GM19455 (cell line): Measurements from ENCODE around the gene PTGS2.

ENCODE experiments used
- ATAC-seq: cut with Tn5 transposase; IDR thresholded peaks from one replicate; pipeline ENCODE4 v1.9.1; 2021; ENCODE audit not compliant: unreplicated experiment

Gene PTGS2

DNA sequence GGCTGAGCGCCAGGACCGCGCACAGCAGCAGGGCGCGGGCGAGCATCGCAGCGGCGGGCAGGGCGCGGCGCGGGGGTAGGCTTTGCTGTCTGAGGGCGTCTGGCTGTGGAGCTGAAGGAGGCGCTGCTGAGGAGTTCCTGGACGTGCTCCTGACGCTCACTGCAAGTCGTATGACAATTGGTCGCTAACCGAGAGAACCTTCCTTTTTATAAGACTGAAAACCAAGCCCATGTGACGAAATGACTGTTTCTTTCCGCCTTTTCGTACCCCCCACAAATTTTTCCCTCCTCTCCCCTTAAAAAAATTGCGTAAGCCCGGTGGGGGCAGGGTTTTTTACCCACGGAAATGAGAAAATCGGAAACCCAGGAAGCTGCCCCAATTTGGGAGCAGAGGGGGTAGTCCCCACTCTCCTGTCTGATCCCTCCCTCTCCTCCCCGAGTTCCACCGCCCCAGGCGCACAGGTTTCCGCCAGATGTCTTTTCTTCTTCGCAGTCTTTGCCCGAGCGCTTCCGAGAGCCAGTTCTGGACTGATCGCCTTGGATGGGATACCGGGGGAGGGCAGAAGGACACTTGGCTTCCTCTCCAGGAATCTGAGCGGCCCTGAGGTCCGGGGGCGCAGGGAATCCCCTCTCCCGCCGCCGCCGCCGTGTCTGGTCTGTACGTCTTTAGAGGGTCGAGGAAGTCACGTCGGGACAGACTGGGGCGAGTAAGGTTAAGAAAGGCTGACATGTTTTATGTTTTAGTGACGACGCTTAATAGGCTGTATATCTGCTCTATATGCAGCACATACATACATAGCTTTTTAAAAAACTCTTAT is at the start of gene PTGS2:
PTGS2 (minus strand) TSS at position 179 of the 817 bp plus-strand sequence; CDS start at position 46, 133 bp downstream.
- peak; percentile 85 for ATAC-seq

DNA sequence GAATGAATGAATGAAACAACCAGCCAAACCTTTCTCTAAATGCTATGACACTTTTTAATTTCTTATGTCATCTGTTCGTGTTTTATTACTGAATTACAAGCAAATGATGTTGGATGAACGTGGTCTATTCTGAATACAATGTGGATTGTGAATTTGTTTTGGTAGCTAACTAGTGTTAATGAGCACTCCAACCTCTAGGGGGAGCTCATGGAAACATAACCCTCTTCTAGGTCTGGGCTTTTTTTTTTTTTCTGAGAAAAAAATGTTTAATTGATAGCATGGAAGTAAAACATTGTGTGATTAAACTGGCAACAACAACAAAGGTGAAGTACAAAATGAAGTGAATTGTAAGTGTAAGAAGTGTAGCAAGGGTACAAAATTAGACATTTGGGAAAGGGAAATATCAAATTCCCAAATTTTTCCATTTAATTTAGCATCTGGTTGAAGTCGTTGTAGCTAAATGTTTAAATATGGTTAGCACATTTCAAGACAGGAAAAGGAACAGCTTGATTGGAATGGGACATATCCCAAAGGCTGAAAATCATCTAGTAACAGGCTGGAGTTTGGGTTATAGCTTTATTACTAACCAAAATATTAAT is 42.6 kb upstream of the PTGS2 start:
- no peak for ATAC-seq

DNA sequence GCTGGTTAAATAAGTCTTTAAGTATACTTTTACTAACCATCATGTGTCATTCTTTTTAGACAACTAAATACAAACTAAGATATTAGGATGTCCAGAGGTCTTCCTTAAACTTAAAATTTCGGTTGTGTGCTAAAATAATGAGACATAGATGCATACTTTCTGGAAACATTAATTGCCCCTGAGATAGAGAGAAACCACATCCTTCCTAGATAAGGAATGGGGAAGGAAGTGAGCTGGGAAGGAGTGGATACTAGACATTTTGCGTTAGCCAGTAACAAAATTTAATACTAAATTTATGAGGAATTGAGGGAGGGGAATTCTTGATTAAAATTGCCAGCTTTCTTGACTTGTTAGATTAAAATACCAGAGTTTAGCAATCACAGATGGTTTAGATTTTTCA is 37.1 kb upstream of the PTGS2 start:
- no peak for ATAC-seq

DNA sequence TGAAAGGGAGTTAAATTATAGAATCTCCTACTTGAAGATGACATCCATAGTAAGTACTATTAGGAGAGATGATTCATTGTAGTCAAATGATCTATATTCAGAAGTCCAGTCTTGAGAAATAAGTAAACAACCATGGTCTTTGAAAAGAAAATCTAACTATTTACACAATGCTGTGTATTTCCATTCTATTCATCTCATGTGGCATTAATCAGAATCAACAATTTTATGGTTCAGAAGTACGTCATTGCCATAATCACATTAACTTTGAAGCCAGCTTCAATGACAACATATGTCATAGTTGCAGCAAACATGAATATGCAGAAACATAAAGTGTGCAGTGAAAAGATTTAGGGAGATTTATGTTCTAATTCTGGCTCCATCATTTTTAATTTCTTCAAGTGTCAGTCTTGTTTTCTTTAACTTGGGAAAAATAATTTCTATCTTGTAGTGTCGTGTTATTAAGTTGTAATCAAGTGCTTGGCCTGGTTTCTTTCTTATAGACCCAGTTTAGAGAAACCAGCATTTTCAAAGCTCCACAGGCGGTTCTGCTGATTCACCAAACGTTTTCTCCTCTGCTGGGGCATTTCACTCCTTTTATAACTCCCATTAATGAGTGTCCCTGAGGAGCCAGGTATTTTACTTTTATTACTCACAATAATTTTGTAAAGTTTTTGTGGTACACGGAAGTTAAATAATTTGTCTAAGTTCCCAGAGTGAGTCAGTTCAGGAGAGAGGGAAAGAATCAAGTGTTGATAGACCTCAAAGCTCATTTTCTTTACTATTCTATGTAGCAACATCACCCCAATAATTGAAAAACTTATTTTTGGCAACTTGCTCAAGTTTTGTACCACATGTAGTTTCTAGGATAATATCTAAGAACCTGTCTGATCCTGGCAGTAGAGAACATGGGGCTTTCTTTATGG is 35.9 kb upstream of the PTGS2 start:
- ATAC-seq = no peak

DNA sequence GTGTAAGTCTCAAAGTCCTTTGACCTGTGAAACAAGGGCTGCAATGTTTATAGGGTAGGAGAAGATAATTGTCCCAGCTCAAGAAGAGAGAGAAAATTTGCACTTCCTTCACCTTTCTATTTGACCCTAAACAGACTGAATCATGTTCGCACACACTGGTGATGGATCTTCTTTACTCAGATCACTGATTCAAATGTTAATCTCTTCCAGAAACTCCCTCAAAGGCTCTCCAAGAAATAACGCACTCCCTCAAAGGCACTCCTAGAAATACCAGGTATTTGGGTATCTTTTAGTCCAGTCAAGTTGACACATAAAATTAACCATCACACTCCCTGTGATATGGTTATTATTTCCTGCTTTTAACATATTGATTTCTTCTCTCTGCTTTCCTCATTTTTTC is 30.5 kb upstream of the PTGS2 start:
- no peak for ATAC-seq

DNA sequence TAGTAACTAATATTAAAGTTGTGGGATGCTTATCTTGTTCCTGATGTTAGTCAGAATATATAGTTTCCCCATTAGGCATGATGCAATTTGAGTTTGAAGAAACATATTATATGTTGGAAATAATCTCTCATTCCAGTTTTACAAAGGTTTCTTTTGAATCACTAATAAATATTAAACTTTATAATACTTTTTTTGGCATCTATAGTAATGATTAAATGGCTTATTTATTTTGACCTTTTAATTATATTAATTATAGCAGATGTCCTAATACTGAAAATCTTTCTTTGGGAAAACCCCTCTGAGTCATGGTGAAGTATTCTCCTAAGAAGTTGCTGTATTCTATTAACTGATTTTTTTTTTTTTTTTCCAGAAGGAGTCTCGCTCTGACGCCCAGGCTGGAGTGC is 28.5 kb upstream of the PTGS2 start:
- ATAC-seq = no peak

DNA sequence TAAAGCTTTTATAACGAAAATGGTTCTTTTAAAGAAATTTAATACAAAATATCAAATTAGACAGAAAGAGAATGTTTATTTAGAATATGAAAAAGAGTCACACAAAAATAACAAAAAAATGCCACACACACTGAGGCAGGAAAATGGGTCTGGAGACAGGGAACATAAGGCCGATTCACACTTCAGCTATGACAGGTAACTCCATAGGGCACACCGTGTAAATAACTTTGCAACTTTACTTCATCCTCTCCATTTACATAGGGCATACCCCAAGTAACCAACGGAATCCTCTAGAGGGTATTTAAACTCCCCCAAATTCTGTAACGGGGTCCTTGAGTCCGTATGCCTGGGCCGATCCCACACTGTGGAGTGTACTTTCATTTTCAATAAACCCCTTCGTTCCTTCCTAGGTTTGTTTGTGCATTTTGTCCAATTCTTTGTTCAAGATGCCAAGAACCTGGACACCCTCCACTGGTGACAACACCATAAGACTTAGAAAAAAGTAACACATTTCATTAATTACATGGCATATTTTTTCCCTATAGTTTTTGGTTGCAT is 23.1 kb upstream of the PTGS2 start:
- ATAC-seq = no peak

DNA sequence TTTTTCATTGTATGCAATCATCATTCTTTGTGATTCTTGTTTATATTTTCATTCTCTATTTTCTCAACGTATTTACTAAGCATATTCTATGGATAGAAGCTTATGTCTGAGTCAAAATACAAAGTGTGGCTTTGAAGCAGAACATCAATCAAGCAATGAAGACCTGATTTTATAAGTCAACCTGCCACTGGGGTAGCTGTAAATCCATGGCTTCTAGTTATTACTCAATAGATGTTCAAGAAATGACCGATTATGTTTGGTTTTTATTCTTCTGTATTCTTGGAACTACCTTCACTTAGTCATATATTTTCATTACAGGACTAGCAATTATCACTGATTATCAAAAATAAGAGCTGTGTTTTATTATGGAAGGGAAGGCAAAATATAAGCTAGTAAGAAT is 20.5 kb upstream of the PTGS2 start:
- ATAC-seq = no peak

DNA sequence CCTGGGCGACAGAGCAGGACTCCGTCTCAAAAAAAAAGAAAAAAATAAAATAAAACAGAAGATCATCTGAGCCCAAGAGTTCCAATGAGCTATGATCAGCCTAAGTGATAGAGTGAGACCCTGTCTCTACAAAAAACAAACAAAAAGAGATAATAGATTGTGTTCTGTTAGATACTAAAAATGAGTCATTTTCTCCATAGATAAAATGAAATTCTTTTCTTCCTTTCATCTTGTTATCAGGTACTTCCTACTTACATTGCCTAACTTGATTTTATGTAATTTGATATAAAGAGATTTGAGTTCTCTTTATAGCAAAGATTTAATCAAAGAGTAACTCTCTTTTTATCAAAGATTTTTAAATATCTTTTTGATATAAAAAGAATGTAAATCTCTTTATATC is 19.3 kb upstream of the PTGS2 start:
- no peak for ATAC-seq

DNA sequence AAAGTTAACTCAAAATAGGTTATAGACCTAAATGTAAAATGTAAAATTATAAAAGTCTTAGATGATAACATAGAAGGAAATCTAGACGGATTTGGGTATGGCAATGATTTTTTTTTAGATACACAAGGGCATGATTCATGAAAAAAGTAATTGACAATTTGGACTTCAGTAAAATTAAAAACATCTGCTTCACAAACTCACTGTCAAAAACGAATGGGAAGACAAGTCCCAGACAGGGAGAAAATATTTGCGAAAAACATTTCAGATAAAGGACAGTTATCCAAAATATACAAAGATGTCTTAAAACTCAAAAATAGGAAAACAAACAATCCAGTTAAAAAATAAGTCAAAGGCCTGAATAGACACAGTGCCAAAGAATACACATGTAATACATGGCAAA is 9.7 kb upstream of the PTGS2 start:
- ATAC-seq = no peak

DNA sequence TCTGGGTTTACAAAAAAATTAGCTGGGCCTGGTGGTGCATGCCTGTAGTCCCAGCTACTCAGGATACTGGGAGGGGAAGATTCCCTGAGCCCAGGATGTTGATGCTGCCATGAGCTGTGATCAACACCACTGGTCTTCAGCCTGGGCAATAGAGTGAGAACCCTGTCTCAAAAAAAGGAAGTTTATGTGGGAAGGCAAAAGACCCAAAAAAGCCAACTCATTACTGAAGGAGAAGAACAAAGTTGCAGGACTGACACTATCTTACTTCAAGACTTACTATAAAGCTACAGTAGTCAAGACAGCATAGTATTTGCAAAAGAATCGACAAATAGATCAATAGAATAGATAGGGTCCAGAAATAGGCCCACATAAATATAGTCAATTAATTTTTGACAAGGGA is 9.2 kb upstream of the PTGS2 start:
- no peak for ATAC-seq

DNA sequence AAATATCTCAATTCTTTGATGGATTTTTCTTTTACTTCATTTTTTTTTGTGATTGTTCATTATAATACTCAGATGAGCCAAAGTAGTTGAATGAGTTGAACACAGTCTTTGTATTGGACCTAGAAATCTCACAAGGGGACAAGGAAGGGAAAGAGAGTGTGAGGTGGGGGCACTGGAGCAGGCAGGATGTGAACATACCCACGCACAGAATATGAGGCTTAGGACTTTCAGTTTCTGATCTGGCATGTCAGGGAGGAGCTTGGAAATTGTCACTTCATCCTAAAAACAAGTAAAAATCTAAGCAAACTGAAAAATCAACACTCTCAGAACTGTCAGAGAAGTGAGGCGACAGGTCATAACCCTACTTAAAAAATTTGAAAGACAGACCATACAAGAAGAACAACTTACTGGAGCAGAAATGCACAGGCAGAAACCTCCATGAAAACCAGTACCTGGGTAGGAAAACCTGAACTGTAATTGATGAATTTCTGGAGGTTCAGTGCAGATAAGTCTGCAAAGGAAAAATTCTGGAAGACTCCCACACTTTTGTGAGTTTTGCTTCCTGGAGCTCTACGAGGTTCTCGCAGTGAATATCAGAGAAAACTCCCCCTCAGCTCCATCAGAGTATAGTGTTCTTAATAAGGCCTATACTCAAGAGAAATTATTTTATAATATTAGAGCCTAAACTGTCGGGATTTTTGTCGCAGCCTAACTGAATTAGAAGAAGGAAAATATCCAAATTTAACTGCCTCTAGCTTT is 3.6 kb upstream of the PTGS2 start:
- ATAC-seq = no peak

DNA sequence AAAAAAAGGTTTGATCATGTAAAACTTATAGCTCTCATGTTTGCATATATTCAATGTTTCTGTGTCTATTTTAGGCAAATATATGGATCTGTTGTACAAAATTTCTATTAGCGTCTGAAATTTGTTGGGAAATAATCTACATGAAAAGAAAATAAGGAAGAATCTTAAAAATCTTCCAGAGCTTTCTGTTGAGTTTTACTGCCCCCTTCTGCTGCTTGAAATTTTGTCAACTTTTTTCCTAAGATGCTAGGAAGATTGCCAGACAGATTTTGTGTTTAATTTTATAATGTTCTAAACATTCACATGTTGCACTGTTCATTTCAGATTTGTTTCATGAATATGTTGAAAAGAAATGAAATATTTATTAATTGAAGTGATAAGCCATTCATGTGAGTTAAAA is 2.5 kb upstream of the PTGS2 start:
- no peak for ATAC-seq

DNA sequence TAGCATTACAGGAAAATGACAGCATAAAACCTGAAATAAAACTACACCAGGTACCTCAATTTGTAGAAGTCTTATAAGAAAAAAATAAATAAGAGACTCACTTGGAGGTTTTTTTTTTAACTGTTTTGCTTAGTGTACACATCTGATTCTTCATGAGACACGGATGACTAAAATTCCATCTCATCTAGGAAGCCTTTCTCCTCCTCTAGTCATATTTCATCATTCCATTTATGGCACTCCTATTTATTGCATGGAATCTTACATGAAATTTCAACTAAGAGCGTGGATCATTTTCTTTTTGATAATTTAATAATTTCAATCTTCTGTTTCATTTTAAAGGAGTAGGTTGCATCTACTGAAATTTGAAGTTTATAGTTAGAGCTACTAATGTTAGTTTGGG is 1.6 kb upstream of the PTGS2 start:
- ATAC-seq = no peak

DNA sequence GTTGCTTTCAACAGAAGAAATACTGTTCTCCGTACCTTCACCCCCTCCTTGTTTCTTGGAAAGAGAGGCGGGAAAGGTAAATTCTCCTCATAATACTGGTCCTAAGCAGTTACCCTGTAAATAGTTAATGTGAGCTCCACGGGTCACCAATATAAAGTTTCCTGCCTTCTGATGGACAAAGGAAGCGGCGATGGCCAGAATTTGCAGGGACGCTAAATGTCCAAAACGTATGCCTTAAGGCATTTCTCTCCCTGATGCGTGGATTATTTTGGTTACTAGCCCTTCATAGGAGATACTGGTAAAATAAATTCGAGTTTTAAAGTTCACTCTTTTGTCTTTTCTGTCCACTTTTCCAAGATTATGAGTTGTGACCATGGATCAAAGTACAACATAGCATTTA is 898 bp upstream of the PTGS2 start:
- no peak for ATAC-seq

DNA sequence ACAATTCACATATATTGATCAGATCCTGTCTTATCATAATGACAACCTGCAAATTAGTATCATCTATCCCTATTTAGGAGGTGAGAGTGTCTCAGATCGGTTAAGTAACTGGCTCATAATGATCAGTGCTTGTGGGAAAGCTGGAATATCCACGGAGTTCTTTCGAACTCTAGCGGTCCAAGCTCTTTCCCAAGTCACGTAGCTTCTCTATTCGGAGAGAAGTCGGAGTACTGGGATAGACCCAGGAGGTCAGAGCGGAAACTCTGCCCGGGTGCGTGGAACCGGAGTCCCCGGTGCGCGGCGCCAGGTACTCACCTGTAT is 339 bp downstream of the PTGS2 start:
- ATAC-seq = no peak

DNA sequence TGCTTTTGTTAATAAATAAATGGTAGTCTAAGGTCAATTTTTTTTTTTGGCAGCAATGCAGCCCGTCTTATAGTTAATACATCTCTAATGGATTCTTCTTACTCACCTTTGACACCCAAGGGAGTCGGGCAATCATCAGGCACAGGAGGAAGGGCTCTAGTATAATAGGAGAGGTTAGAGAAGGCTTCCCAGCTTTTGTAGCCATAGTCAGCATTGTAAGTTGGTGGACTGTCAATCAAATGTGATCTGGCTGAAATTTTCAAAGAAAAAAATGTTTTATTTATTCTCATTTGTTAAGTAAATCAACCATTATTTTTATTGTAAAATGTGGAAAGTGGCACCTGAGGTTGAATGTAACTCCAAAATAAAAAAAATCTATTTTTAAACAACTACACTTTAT is 2.1 kb downstream of the PTGS2 start:
- no peak for ATAC-seq

DNA sequence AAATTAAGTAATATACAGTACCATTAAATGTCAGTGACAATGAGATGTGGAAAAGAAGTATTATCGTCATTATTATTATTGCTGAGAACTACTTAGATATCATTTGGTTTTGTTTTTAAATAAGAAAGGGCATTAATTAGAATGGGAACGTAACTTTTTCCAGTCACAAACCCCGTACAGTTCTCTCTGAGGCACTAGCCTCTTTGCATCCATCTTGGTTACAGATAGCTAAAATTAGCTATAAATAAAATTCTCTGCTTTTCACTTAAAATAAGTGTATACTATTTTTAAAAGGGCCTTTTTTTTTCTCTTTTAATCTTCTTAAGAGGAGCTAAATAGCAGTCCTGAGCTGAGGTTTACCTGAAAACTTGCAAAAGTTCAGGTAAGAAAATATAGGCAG is 7.6 kb downstream of the PTGS2 start:
- no peak for ATAC-seq

DNA sequence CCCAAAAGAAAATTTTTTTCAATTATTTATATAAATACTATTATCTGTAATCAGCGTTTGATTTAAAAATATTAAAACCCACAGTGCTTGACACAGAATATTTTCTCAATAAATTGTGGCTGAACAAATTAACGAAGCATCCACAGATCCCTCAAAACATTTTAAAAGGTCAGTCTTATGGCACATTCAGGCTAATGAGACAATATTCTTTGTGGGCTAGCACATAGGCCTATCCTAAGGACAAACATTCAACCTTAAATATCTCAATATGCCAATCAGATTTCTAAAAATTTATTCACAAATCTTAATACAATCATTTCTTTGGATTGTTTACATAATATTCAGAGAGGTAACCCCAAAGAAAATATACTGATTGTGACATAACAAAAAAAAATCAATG is 8.1 kb downstream of the PTGS2 start:
- no peak for ATAC-seq

DNA sequence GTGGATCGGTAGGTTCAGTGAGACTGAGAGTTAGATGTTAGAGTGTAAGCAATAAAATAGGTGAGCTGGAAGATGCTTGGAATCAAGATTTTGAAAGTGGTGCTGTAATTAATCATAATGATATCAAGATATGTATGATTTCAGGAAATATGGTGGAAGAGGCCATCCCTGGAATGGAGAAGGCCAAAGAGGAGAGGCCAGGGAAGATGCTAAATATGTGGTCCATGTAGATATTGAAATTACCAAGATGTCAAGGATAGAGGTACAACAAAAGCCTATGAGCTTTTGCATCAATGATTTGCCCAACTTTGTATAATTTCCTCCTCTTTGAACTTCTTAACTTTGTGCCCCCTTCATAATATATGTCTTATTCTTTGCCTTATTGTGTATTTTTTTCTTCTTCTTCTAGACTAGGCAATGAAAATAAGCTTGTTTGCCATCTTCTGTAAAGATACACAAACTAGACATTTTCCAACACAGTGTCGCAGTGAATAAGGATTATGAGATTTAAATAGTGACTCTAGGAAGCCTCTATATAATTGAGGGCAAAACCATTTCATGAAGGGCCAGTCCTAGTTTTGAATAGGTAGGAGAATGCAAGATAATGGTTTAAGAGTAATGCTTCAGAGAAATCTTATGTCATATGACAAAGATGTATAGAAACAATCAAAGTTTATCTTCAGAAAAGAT is 8.9 kb downstream of the PTGS2 start:
- ATAC-seq = no peak
